Measurements from ENCODE around the gene GHITM. TPM values are rescaled to one million over a fixed set of nuclear protein-coding genes. Genes with fewer than 3 reads are reported as not detected.
"Not testable (repeated sequence)": the region's sequence is repeated elsewhere in the genome, so short reads cannot be mapped to it uniquely, and the experiment has no call there.

GHITM gene
- total RNA-seq, 1 donor from 2014 or later = 109 TPM

DNA sequence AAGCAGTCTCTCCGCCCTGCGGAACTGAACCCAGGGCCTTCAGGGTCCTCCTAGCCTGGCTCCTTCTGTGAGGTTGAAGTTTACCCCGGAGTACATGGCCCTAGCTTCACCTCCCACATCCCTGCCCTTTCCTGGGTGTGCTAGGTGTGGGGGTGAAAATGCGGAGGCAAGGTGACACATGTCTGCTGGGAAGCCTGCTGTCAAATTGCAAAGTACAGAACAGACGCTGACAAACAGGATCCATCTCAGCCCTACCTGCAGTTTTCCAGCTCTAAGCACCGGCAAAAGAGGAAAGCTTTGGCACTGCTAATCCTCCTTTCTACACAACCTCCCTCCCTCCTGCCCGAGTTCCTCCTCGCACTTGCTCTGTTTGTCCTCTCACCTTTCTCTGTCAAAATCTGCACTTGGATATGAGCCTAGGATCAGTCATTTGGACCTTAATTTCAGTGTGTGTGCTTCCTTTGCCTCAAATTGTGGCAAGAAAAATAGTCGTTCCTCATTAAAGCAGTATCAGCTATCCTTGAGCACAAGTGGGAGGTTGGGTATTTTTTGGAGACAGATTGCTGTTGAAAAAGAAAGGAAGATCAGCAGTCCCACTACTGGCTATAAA is 19.9 kb downstream of the GHITM start:
- H3K27ac ChIP-seq = no peak overlapping the region
- TF ChIP-seq, protein P1, sequence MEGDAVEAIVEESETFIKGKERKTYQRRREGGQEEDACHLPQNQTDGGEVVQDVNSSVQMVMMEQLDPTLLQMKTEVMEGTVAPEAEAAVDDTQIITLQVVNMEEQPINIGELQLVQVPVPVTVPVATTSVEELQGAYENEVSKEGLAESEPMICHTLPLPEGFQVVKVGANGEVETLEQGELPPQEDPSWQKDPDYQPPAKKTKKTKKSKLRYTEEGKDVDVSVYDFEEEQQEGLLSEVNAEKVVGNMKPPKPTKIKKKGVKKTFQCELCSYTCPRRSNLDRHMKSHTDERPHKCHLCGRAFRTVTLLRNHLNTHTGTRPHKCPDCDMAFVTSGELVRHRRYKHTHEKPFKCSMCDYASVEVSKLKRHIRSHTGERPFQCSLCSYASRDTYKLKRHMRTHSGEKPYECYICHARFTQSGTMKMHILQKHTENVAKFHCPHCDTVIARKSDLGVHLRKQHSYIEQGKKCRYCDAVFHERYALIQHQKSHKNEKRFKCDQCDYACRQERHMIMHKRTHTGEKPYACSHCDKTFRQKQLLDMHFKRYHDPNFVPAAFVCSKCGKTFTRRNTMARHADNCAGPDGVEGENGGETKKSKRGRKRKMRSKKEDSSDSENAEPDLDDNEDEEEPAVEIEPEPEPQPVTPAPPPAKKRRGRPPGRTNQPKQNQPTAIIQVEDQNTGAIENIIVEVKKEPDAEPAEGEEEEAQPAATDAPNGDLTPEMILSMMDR (IDR thresholded peaks at IDR 0.05) = no peak
- intact Hi-C loops (cut with DNase I) = no loop called here
- DNase-seq (no peak), ATAC-seq (no peak)
- no peaks in the 10 kb centered on the region for H3K9me3 ChIP-seq
- H3K27me3 ChIP-seq (ENCODE audit: low read depth) = peaks cover 4% of the 10 kb centered on the region
- H3K4me1 ChIP-seq = no peaks in the 10 kb centered on the region
- peaks cover 15% of the 10 kb centered on the region for H3K36me3 ChIP-seq
- H3K4me3 ChIP-seq = no peak overlapping the region

DNA sequence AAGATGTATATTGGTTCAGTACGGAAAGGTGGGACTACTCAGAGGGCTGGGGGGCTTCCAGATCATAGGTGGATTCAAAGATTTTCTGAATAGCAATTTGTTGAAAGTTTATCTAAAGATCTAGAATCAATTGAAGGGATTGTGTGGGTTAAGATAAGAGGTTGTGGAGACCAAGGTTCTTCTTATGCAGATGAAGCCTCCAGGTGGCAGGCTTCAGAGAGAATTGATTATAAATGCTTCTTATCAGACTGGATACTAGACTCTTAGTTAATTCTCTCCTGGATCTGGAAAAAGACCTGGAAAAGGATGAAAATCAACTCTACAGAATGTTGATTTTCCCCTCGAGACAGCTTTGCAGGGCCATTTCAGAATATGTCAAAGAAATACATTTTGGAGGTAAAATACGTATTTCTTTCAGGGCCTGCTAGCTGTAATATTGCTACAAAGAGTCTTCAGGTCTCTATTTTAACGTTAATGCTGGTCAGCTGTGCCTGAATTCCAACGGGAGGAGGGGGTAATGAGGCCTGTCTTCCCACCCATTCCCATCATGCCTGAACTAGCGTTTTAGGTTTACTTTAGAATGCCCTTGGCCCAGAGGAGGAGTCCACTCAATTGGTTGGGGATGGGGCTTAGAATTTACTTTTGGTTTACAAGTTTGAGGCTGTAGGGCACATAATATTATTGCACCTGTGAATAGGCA is 21.5 kb downstream of the GHITM start:
- no peaks in the 10 kb centered on the region for H3K9me3 ChIP-seq
- DNase-seq (no peak), ATAC-seq (no peak)
- H3K36me3 ChIP-seq = no peaks in the 10 kb centered on the region
- H3K4me1 ChIP-seq = no peaks in the 10 kb centered on the region
- TF ChIP-seq, protein P1 (IDR thresholded peaks at IDR 0.05) = no peak
- H3K4me3 ChIP-seq = no peak overlapping the region
- no peak overlapping the region for H3K27ac ChIP-seq
- intact Hi-C loops (cut with DNase I) = no loop called here
- H3K27me3 ChIP-seq (ENCODE audit: low read depth) = peaks cover 4% of the 10 kb centered on the region

DNA sequence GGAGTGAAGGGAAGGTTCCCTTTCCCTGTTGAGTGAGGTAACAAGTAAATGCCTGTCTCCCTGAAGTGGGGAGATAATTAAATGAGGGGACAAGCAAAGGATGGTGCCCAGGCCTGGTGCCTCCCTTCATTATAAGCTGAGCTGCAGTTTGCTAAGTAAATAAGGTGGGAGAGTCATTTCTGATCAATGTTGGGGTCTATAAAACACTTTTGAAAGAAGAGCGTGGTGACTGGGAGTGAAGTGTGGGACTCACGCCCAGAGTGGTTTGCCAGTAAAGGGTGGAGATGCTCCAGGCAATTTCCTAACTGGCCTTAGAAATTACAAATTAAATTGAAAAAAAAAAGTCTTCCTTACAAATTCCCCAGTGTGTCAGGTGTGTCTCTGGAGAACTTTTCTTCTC is 24.7 kb downstream of the GHITM start:
- peaks cover 4% of the 10 kb centered on the region for H3K27me3 ChIP-seq (ENCODE audit: low read depth)
- H3K4me3 ChIP-seq = no peak overlapping the region
- DNase-seq (no peak), ATAC-seq (no peak)
- TF ChIP-seq, protein P1 (IDR thresholded peaks at IDR 0.05) = no peak
- H3K9me3 ChIP-seq = no peaks in the 10 kb centered on the region
- no peak overlapping the region for H3K27ac ChIP-seq
- H3K36me3 ChIP-seq = no peaks in the 10 kb centered on the region
- intact Hi-C loops (cut with DNase I) = no loop called here
- no peaks in the 10 kb centered on the region for H3K4me1 ChIP-seq

DNA sequence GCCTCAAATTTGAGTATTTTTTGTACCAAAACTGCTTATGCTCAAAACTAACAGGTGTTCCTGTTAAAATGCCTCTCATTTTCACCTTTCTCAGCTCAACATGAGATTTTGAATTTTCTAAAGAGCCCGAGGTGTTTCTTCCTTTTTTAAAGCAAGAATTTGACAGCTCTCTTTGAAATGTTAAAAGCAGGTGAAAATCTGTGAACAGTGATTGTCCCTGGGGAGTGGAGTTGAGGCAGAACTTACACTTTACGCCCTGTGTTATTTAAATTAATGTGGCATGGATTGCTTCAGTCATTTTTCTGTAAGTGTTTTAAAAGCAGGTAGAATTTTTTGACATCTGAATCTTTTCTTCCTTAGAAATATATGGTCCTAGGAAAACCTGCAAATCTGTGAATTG is 25.1 kb downstream of the GHITM start:
- H3K4me1 ChIP-seq = no peaks in the 10 kb centered on the region
- TF ChIP-seq, protein P1 (IDR thresholded peaks at IDR 0.05) = no peak
- no peaks in the 10 kb centered on the region for H3K9me3 ChIP-seq
- ATAC-seq (no peak), DNase-seq (no peak)
- intact Hi-C loops (cut with DNase I) = no loop called here
- H3K36me3 ChIP-seq = no peaks in the 10 kb centered on the region
- H3K4me3 ChIP-seq = no peak overlapping the region
- H3K27me3 ChIP-seq (ENCODE audit: low read depth) = peaks cover 4% of the 10 kb centered on the region
- H3K27ac ChIP-seq = no peak overlapping the region

DNA sequence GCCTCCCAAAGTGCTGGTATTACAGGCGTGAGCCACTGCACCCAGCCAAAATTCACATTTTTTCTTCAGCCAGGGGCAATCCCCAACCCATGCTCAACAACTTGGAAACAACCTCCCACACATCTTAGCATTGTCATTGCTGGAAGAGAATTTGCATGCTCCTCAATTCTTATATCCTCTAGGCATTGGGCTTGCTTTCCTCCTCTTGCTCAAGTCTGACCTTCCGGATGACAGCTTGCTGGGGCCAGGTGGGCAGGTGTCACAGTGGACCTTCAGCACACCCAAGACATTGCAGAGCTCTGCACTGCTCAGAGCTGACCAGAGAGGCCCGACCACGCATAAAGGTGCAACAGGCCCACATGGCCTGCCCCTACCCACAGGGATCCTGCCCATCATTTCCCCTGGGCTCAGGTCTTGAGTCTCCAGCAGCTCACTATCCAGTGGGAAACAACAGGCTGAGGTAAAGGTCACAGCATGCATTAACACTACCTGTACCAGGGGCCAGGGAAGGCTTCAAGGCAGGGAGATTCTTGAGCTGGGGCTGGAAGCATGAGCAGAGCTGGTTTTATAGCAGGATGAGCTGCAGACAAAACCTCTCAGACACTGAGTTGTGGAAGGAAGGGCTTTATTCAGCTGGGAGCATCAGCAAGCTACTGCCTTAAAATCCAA is 27.4 kb downstream of the GHITM start:
- intact Hi-C loops (cut with DNase I) = no loop called here
- no peaks in the 10 kb centered on the region for H3K9me3 ChIP-seq
- TF ChIP-seq, protein P1 (IDR thresholded peaks at IDR 0.05) = no peak
- H3K27me3 ChIP-seq (ENCODE audit: low read depth) = peaks cover 4% of the 10 kb centered on the region
- ATAC-seq = no peak
- H3K4me3 ChIP-seq = no peak overlapping the region
- H3K27ac ChIP-seq = no peak overlapping the region
- no peaks in the 10 kb centered on the region for H3K36me3 ChIP-seq
- DNase-seq = no peak
- H3K4me1 ChIP-seq = no peaks in the 10 kb centered on the region

DNA sequence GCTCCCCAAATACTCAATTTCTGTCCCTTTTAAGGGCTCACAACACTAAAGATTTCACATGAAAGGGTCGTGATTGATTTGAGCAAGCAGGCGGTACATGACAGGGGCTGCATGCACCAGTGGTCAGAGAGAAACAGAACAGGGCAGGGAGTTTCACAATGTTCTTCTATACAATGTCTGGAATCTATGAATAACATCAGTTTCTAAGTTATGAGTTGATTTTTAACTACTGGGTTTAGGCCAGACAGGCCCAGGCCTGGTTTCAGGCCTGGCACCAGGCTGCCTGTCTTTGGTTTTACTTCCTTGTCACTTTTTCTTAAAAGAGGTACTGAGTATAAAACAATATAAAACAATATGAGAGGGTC is 28.0 kb downstream of the GHITM start:
- H3K4me3 ChIP-seq; H3K27ac ChIP-seq; H3K36me3 ChIP-seq; H3K4me1 ChIP-seq; H3K9me3 ChIP-seq; intact Hi-C loops (cut with DNase I); DNase-seq; H3K27me3 ChIP-seq (ENCODE audit: low read depth); ATAC-seq: not testable (repeated sequence)

DNA sequence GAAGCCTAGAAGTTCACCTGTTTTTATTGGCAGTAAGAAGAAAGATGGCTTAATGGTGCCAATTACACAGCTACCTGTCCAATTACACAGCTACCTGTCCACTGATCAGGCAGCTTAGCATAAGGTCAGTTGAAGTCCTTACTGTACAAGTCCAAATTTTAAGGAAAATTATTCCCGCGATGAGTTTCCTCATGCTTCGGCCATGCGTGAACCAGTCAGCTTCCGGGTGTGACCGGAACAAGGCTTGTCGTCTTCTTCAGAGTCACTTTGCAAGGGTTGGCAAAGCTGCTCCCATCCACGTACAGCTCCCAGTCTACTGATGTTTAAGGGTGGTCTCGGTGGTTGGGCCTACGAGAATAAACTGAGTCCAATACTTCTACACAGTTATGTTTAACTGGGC is 29.1 kb downstream of the GHITM start:
- DNase-seq; H3K9me3 ChIP-seq; H3K36me3 ChIP-seq; H3K4me1 ChIP-seq; H3K4me3 ChIP-seq; intact Hi-C loops (cut with DNase I); ATAC-seq; H3K27me3 ChIP-seq (ENCODE audit: low read depth); H3K27ac ChIP-seq: not testable (repeated sequence)

DNA sequence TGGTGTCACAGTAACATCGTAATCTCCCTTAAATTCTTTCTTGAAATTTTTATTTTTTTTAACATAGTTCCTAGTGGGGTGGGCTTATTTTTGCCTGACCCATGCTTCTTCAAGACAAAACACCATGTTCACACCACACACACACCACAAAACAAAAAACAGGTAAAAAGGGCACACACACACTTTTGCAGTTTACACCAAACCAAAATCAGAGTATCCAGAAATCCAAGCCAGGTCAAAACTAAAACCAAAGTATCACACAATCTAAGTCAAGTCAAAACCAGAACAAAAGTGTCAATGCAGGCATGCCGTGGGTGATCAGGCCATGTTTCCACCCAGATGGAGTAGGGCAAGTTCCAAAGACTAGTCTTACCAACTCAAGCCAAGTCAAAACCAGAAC is 31.9 kb downstream of the GHITM start:
- intact Hi-C loops (cut with DNase I); H3K4me3 ChIP-seq; H3K4me1 ChIP-seq; H3K36me3 ChIP-seq; ATAC-seq; H3K9me3 ChIP-seq; H3K27me3 ChIP-seq (ENCODE audit: low read depth); DNase-seq; H3K27ac ChIP-seq: not testable (repeated sequence)

Data from lower lobe of right lung (tissue), 2 donors.